NCI-H1092 treated with DMSO at 0.1 percent for 48 hours (cell line): ENCODE measurements around the gene RTN1.
"Not testable (repeated sequence)": the region's sequence is repeated elsewhere in the genome, so short reads cannot be mapped to it uniquely, and the experiment has no call there.

ENCODE experiments used
- DNase-seq: peaks from one replicate; lab custom pipeline; 2025; lab: John Stamatoyannopoulos, UW

Gene RTN1

GRCh38 chr14:59705245-59705644 is 165.3 kb downstream of the RTN1 start:
- DNase-seq, result no peak

GRCh38 chr14:59704054-59704645 is 166.4 kb downstream of the RTN1 start:
- no peak for DNase-seq

- no peak for DNase-seq
Observed at GRCh38 chr14:59699442-59699841, 171.1 kb downstream of the RTN1 start.

- peak; percentile 14 for DNase-seq
Observed at GRCh38 chr14:59698793-59699192, 171.8 kb downstream of the RTN1 start.

GRCh38 chr14:59695198-59695597 is 175.4 kb downstream of the RTN1 start:
- DNase-seq, result no peak

- no peak for DNase-seq
Observed at GRCh38 chr14:59691266-59691665, 179.3 kb downstream of the RTN1 start.

- no peak for DNase-seq
Observed at GRCh38 chr14:59690426-59690825, 180.2 kb downstream of the RTN1 start.

- peak; percentile 57 for DNase-seq
Observed at GRCh38 chr14:59688224-59689170, 182.1 kb downstream of the RTN1 start.

GRCh38 chr14:59687663-59688062 is 182.9 kb downstream of the RTN1 start:
- no peak for DNase-seq

GRCh38 chr14:59679872-59680271 is 190.7 kb downstream of the RTN1 start:
- DNase-seq, result peak; percentile 65

- no peak for DNase-seq
Observed at GRCh38 chr14:59678352-59678751, 192.2 kb downstream of the RTN1 start.

GRCh38 chr14:59677771-59678231 is 192.8 kb downstream of the RTN1 start:
- DNase-seq, result no peak

GRCh38 chr14:59675394-59675793 is 195.2 kb downstream of the RTN1 start:
- no peak for DNase-seq

GRCh38 chr14:59664741-59665140 is 205.8 kb downstream of the RTN1 start:
- DNase-seq, result no peak

GRCh38 chr14:59657769-59658168 is 212.8 kb downstream of the RTN1 start:
- no peak for DNase-seq

- DNase-seq, result no peak
Observed at GRCh38 chr14:59656473-59656872, 214.1 kb downstream of the RTN1 start.

GRCh38 chr14:59654131-59654530 is 216.4 kb downstream of the RTN1 start:
- not testable (repeated sequence) for DNase-seq

- not testable (repeated sequence) for DNase-seq
Observed at GRCh38 chr14:59646832-59647231, 223.7 kb downstream of the RTN1 start.

GRCh38 chr14:59638885-59639284 is 231.7 kb downstream of the RTN1 start:
- DNase-seq, result no peak

GRCh38 chr14:59634617-59635016 is 236.0 kb downstream of the RTN1 start:
- peak; percentile 23 for DNase-seq

GRCh38 chr14:59633486-59633885 is 237.1 kb downstream of the RTN1 start:
- DNase-seq, result no peak

- DNase-seq, result peak; percentile 32
Observed at GRCh38 chr14:59632381-59632780, 238.2 kb downstream of the RTN1 start.

GRCh38 chr14:59631237-59631636 is 239.3 kb downstream of the RTN1 start:
- peak; percentile 32 for DNase-seq
